ENCODE measurements around the gene PHKB.

Gene PHKB

DNA sequence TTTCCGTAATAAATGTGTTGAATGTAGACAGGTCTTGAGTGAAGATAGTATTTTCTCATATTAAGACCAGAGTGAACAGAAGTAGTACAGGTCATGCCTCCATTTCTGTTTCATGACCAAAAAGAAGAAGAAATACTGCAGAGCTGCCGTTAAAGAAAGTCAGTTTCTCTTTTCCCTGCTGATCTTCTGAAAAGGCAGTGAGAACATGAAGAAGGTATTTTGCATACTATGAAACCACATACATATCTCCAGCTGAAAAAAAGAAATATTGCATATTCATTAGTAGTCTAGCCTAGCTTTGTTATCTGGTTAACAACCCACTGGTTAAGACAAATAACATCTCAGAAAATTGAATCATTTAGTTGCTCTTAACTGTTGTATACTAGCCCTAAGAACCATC, 138.4 kb downstream of the PHKB start:
- in situ Hi-C loops (cut with MboI; ENCODE audit: low pct_unique_long_range_greater_than_20kb, low sequenced_read_pairs, unreplicated experiment) = no loop called here
- DNase-seq (ENCODE audit: low spot score) = peak; percentile 31
- TF ChIP-seq, protein P1, sequence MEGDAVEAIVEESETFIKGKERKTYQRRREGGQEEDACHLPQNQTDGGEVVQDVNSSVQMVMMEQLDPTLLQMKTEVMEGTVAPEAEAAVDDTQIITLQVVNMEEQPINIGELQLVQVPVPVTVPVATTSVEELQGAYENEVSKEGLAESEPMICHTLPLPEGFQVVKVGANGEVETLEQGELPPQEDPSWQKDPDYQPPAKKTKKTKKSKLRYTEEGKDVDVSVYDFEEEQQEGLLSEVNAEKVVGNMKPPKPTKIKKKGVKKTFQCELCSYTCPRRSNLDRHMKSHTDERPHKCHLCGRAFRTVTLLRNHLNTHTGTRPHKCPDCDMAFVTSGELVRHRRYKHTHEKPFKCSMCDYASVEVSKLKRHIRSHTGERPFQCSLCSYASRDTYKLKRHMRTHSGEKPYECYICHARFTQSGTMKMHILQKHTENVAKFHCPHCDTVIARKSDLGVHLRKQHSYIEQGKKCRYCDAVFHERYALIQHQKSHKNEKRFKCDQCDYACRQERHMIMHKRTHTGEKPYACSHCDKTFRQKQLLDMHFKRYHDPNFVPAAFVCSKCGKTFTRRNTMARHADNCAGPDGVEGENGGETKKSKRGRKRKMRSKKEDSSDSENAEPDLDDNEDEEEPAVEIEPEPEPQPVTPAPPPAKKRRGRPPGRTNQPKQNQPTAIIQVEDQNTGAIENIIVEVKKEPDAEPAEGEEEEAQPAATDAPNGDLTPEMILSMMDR (IDR thresholded peaks at IDR 0.05; ENCODE audit: extremely low read depth, insufficient read depth, missing control alignments) = no peak

DNA sequence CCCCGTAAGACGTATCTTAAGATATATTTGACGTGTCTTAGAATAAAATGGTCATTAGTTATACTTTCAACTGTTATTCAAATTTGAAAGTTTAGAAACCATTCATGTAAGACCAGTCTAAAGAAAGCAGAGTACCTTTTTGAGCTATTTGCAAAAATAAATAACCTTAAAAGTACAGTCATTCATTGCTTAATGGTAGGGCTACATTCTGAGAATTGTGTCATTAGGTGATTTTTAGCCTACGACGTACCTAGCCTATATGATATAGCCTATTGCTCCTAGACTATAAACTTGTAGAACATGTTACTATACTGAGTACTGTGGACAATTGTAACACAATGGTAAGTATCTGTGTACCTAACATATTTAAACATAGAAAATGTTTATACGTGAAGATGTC, 139.2 kb downstream of the PHKB start:
- in situ Hi-C loops (cut with MboI; ENCODE audit: low pct_unique_long_range_greater_than_20kb, low sequenced_read_pairs, unreplicated experiment) = no loop called here
- DNase-seq (ENCODE audit: low spot score) = no peak
- TF ChIP-seq, protein P1 (IDR thresholded peaks at IDR 0.05; ENCODE audit: extremely low read depth, insufficient read depth, missing control alignments) = no peak

DNA sequence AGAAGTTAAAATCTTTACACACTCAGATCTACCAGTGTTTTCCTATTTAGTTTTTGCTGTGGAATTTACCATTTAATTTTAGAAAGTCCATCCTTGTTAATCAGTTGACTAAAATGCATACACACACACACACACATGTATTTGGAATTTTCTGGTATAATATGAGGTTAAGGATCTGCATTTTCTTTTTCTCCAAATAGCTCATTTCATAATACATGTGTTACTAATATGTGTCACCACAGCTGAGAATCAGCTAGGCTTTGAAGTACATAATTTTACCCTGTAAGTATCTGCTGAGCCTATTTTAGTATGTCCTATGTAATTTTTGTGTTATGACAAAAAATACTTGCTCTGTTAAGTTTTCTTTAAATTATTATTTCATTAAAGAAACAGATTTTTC, 143.2 kb downstream of the PHKB start:
- DNase-seq (ENCODE audit: low spot score) = no peak
- TF ChIP-seq, protein P1 (IDR thresholded peaks at IDR 0.05; ENCODE audit: extremely low read depth, insufficient read depth, missing control alignments) = no peak
- in situ Hi-C loops (cut with MboI; ENCODE audit: low pct_unique_long_range_greater_than_20kb, low sequenced_read_pairs, unreplicated experiment) = no loop called here

DNA sequence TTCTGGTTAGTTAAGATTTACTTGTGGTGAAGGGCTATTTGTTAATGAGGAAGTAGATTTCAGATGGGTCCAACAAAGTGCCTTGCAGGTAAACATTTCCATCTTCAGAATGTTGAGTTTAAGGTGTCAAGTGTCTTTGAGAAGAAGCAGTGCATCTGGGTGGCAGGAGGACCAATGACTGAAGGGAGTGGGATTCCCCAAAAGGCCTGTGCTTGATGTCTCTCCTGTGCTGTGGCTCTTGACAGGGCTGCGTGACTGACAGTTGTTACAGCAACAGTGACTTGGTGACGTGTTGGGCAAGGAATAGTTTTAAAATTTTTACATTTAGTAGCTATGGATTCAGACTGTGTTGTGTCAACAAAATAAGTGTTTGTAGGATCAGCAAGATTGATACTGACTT, 149.9 kb downstream of the PHKB start:
- TF ChIP-seq, protein P1 (IDR thresholded peaks at IDR 0.05; ENCODE audit: extremely low read depth, insufficient read depth, missing control alignments) = no peak
- DNase-seq (ENCODE audit: low spot score) = no peak
- in situ Hi-C loops (cut with MboI; ENCODE audit: low pct_unique_long_range_greater_than_20kb, low sequenced_read_pairs, unreplicated experiment) = no loop called here

DNA sequence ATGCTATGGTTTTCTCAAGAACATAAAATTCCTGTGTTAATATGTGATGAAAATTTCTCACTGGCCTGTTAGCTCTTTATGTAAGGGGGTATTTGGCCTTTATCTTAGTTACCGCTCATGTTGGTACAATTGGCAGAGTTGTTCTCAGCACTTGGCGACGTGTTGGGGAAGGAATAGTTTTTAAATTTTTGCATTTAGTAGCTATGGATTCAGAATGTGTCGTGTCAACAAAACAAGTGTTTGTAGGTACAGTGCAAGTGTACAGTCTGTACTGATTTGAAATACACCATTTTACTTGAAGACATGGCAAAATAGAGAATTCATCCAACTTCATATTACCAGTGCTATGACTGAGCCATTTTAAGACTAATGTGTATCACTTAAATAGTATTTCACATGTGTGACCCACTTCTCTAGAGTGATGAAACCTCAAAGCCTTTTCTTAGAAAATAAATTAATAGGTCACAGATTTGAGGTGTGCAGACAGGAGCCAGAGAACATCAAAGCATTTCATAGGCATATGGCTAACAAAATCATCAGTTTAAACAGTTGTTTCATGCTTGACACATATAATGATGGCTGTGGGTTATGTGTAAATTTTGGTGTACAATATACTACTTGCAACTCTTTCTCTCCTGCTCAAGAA, 150.8 kb downstream of the PHKB start:
- no peak for DNase-seq (ENCODE audit: low spot score)
- TF ChIP-seq, protein P1 (IDR thresholded peaks at IDR 0.05; ENCODE audit: extremely low read depth, insufficient read depth, missing control alignments) = no peak
- in situ Hi-C loops (cut with MboI; ENCODE audit: low pct_unique_long_range_greater_than_20kb, low sequenced_read_pairs, unreplicated experiment) = no loop called here

DNA sequence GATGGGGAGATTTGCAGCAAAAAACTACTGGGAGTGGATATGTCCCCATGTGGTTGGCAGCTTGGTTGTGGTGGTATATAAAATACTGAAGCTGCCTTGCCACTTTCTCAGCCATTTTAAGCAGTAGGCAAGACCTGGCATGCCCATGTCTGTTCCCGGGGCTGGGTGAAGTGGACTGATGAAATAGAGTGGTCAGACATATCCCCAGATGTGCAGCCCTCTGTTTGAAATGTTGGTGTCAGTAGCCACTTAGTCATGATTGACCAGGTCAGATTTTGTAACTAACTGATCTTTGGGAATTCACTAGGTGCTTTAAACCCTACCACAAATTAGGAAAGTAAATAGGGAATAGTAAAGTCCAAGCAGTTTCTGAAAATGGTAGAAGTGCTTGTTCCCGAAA, 151.6 kb downstream of the PHKB start:
- in situ Hi-C loops (cut with MboI; ENCODE audit: low pct_unique_long_range_greater_than_20kb, low sequenced_read_pairs, unreplicated experiment) = no loop called here
- TF ChIP-seq, protein P1 (IDR thresholded peaks at IDR 0.05; ENCODE audit: extremely low read depth, insufficient read depth, missing control alignments) = no peak
- no peak for DNase-seq (ENCODE audit: low spot score)

All from GM13977 (cell line).